Activated CD8-positive, alpha-beta T cell treated with anti-CD3 and anti-CD28 coated beads for 36 hours (primary cell): Measurements from ENCODE around the gene TMEM144. TPM values are rescaled to one million over a fixed set of nuclear protein-coding genes. Genes with fewer than 3 reads are reported as not detected.

ENCODE experiments used
- ATAC-seq: fragments of 200-7000 bp; cut with Tn5 transposase; one replicate; pipeline ENCODE4 v1.10.0; 2021; ENCODE audit warnings: mild to moderate bottlenecking, moderate library complexity
- CTCF ChIA-PET: fragments of 350-600 bp; sonication (Branson Sonifier 250); formaldehyde crosslinking; loops from one replicate; lab custom pipeline; 2021; ENCODE audit warnings: antibody characterized with exemption; lab: Charles Lee
- POLR2A ChIA-PET: fragments of 350-600 bp; sonication (Branson Sonifier 250); formaldehyde crosslinking; loops from one replicate; lab custom pipeline; 2021; ENCODE audit warnings: antibody characterized with exemption; lab: Charles Lee
- DNase-seq: peaks from one replicate; pipeline ENCODE4 v3.0.0-alpha.2; 2020
- H3K27ac Mint-ChIP-seq: one replicate; pipeline ENCODE4 v1.8.0; 2021; ENCODE audit warnings: mild to moderate bottlenecking, mixed read lengths
- H3K27me3 Mint-ChIP-seq: one replicate; pipeline ENCODE4 v1.8.0; 2021; ENCODE audit warnings: mixed read lengths
- H3K36me3 Mint-ChIP-seq: one replicate; pipeline ENCODE4 v1.8.0; 2021; ENCODE audit warnings: low read depth, mixed read lengths
- H3K4me1 Mint-ChIP-seq: one replicate; pipeline ENCODE4 v1.8.0; 2021; ENCODE audit warnings: low read depth, mixed read lengths
- H3K4me3 Mint-ChIP-seq: one replicate; pipeline ENCODE4 v1.8.0; 2021; ENCODE audit warnings: mild to moderate bottlenecking, moderate library complexity, mixed read lengths
- H3K9me3 Mint-ChIP-seq: one replicate; pipeline ENCODE4 v1.8.0; 2021; ENCODE audit warnings: mixed read lengths
- intact Hi-C: fragments of 100-400 bp; cut with micrococcal nuclease; formaldehyde crosslinking; loops from one replicate; pipeline ENCODE4 v1.10.0; 2022
- total RNA-seq, 2 experiments: library from RNA; stranded (reverse); gene quantifications; one replicate each; pipeline ENCODE4 v1.2.3, GENCODE V29; 2021
- TF ChIP-seq, protein P1 (sequence below): fragments of 200-600 bp; IDR thresholded peaks from one replicate; pipeline ENCODE4 v1.8.0; 2022; ENCODE audit warnings: antibody characterized with exemption, mild to moderate bottlenecking

Gene TMEM144
- total RNA-seq, 2 experiments from 2014 or later, result 0.09 TPM; not detected in 1

DNA sequence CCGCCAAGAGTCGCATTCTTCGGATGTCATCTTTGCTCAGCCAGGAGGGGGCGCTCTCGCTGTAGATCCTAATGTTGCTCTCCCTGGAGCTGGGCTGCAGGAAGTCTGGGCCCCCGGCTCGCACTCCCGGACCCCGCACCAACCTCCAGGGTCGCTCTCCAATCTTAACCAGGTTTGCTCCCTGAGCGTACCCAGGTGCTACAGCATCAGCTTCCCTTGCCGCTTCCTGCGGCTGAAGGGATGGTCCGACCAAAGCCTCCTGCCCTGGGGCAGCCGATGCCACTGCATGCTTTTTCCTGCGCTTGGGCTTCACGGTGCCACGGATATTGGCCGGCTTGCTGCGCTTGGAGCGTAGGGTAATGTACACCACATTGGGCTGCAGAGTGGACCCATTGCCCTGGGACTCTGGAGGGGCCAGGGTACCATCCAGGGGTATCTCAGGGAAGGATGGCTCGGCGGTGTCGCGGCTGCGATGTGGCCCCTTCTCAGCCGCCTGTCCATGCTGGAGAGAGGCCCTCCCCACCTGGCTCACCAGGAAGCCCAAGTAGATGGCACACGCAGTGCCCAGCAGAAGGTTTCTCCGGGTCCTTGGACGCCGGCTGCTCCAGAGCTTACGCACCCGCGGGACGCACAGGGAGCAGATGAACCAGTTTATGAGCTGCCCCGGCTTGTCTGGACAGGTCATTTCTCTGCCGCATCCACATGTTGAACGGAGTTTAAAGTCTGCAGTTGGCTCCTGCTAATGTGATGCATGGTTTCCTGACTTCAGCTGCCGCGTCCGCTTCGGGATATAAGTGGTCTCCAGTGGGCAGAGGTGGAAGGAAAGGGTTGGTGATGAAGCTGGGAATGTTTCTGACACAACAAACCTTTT is 39.4 kb upstream of the TMEM144 start:
- ATAC-seq (no peak), DNase-seq (peak; percentile 45)
- H3K4me3 Mint-ChIP-seq, result no peak overlapping the region
- TF ChIP-seq, protein P1, sequence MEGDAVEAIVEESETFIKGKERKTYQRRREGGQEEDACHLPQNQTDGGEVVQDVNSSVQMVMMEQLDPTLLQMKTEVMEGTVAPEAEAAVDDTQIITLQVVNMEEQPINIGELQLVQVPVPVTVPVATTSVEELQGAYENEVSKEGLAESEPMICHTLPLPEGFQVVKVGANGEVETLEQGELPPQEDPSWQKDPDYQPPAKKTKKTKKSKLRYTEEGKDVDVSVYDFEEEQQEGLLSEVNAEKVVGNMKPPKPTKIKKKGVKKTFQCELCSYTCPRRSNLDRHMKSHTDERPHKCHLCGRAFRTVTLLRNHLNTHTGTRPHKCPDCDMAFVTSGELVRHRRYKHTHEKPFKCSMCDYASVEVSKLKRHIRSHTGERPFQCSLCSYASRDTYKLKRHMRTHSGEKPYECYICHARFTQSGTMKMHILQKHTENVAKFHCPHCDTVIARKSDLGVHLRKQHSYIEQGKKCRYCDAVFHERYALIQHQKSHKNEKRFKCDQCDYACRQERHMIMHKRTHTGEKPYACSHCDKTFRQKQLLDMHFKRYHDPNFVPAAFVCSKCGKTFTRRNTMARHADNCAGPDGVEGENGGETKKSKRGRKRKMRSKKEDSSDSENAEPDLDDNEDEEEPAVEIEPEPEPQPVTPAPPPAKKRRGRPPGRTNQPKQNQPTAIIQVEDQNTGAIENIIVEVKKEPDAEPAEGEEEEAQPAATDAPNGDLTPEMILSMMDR, result peak; percentile 66
- H3K27me3 Mint-ChIP-seq, result peaks cover 31% of the 10 kb centered on the region
- no peaks in the 10 kb centered on the region for H3K9me3 Mint-ChIP-seq
- ChIA-PET POLR2A (no interaction called here), CTCF (interaction anchor here (0.8 to 1.6 kb wide), 4 partner anchors 12 to 176 kb away, joined by 3 to 6 read pairs (median 3); no protein-coding TSS in a partner anchor)
- intact Hi-C loops, result no loop called here
- no peaks in the 10 kb centered on the region for H3K36me3 Mint-ChIP-seq
- H3K27ac Mint-ChIP-seq, result no peak overlapping the region
- H3K4me1 Mint-ChIP-seq, result no peaks in the 10 kb centered on the region

DNA sequence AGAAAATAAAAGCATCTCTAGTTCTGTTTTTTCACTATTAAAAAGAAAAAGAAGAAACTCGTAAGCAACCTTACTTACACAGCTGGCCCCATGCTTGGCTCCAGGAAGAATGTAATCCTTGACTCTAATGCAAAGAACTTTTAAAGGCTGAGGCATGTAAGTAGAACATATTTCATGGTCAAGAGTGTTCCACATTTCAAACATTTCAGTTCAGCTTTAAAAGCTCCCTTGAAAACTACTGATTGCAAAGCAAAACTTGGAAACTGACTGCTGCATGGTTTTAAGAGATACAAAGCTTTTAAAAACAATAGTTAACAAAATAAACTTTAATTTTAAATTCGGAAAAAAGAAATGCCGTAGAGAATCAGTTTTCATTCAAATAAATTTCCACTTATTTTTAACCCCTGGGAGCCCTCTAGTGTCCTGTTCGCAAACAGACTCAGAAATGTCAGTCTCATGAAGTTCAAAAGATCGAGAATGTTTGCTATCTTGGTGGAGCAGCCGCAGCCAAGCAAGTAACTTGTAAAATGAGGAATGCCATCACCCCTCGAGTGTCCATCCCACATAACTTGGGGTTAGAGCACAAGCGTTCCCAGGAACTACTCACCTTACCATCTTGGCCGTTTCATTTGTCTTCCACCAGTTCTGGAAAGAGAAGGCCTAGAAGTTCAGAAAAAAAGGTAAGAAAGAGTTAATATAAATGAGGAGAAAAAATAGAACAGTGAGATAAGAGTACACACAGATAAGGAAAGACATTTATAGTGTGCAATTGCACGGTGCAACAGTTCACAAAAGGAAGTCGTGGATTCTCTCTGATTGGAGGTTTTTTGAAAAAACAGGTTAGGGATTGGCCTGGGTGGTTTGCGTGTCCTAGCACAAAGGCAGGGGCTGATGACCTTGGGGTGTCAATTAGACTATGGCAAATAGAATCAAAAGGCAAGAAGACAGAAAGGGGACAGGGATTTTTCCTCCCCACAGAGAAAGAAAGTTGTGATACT is 37.7 kb upstream of the TMEM144 start, which contains the start of gene GASK1B:
GASK1B (minus strand) TSS at position 765 of the 998 bp plus-strand sequence. CDS start 1,650 bp downstream, outside the sequence.
- ChIA-PET POLR2A (no interaction called here), CTCF (interaction anchor here (0.7 to 1.1 kb wide), 8 partner anchors 9 to 182 kb away, joined by 3 to 6 read pairs (median 3); no protein-coding TSS in a partner anchor)
- H3K4me3 Mint-ChIP-seq, result no peak within 1 kb of the TSS
- H3K36me3 Mint-ChIP-seq, result no peaks in the 10 kb centered on the region
- no peak for ATAC-seq
- H3K4me1 Mint-ChIP-seq, result no peaks in the 10 kb centered on the region
- peaks cover 35% of the 10 kb centered on the region for H3K27me3 Mint-ChIP-seq
- H3K9me3 Mint-ChIP-seq, result no peaks in the 10 kb centered on the region
- H3K27ac Mint-ChIP-seq, result no peak within 1 kb of the TSS
- intact Hi-C loops, result loop anchor here (2.0 kb wide), 1 partner anchor 180 kb away; no protein-coding TSS in a partner anchor
- DNase-seq, result peak; percentile 41
- TF ChIP-seq, protein P1, result peak; percentile 54

DNA sequence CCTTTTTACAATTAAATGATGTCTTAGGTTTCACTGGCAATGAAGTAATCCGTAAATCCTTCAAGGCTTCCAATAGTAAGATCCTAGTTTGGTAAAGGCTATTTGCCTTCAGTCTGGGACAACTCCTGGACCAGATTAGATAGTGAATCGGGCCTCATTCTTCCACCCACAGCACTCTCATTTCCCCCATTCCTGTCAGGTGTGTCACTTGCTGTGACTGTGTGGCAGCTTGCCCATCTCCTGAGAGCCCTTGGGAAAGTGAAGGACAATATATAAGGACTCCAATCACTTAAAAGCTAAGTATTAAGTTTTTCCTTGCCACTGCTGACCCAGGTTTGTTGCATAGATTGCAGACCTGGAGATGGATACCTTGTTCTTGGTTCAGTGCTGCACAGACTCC is 34.2 kb upstream of the TMEM144 start:
- ATAC-seq (no peak), DNase-seq (no peak)
- H3K4me3 Mint-ChIP-seq, result no peak overlapping the region
- no peak overlapping the region for H3K27ac Mint-ChIP-seq
- H3K9me3 Mint-ChIP-seq, result no peaks in the 10 kb centered on the region
- ChIA-PET POLR2A (no interaction called here), CTCF (no interaction called here)
- no peaks in the 10 kb centered on the region for H3K4me1 Mint-ChIP-seq
- intact Hi-C loops, result no loop called here
- H3K36me3 Mint-ChIP-seq, result no peaks in the 10 kb centered on the region
- peaks cover 20% of the 10 kb centered on the region for H3K27me3 Mint-ChIP-seq
- TF ChIP-seq, protein P1, result no peak

GRCh38 chr4:158176776-158177175 is 33.5 kb upstream of the TMEM144 start:
- H3K27ac Mint-ChIP-seq, result no peak overlapping the region
- DNase-seq, result no peak
- H3K4me3 Mint-ChIP-seq, result no peak overlapping the region
- H3K4me1 Mint-ChIP-seq, result no peaks in the 10 kb centered on the region
- intact Hi-C loops, result no loop called here
- no peak for ATAC-seq
- H3K36me3 Mint-ChIP-seq, result no peaks in the 10 kb centered on the region
- POLR2A ChIA-PET, result no interaction called here
- no peaks in the 10 kb centered on the region for H3K9me3 Mint-ChIP-seq
- peaks cover 16% of the 10 kb centered on the region for H3K27me3 Mint-ChIP-seq
- CTCF ChIA-PET, result no interaction called here
- TF ChIP-seq, protein P1, result no peak
